HG03108 (cell line): Measurements from ENCODE around the gene ADRA2C.

ENCODE experiments used
- ATAC-seq: cut with Tn5 transposase; IDR thresholded peaks from one replicate; pipeline ENCODE4 v1.9.1; 2021; ENCODE audit warnings: moderate library complexity; ENCODE audit not compliant: unreplicated experiment

ADRA2C gene

GRCh38 chr4:3775005-3775404 is 8.8 kb downstream of the ADRA2C start:
- ATAC-seq: no peak

GRCh38 chr4:3775576-3775975 is 9.4 kb downstream of the ADRA2C start:
- ATAC-seq: no peak

GRCh38 chr4:3776166-3777032 is 10.2 kb downstream of the ADRA2C start:
- ATAC-seq: no peak

- no peak for ATAC-seq
Measured at GRCh38 chr4:3777033-3777390, 10.8 kb downstream of the ADRA2C start.

- no peak for ATAC-seq
Measured at GRCh38 chr4:3777669-3778068, 11.5 kb downstream of the ADRA2C start.

- ATAC-seq: no peak
Measured at GRCh38 chr4:3779509-3779908, 13.3 kb downstream of the ADRA2C start.

GRCh38 chr4:3780347-3781171 is 14.4 kb downstream of the ADRA2C start:
- ATAC-seq: no peak

GRCh38 chr4:3781193-3781886 is 15.2 kb downstream of the ADRA2C start:
- ATAC-seq: no peak

- ATAC-seq: no peak
Measured at GRCh38 chr4:3781997-3782930, 16.1 kb downstream of the ADRA2C start.

- no peak for ATAC-seq
Measured at GRCh38 chr4:3783693-3784306, 17.6 kb downstream of the ADRA2C start.

GRCh38 chr4:3784454-3785291 is 18.5 kb downstream of the ADRA2C start:
- no peak for ATAC-seq

GRCh38 chr4:3785292-3785565 is 19.0 kb downstream of the ADRA2C start:
- ATAC-seq: no peak

GRCh38 chr4:3786196-3786869 is 20.1 kb downstream of the ADRA2C start:
- ATAC-seq: no peak

GRCh38 chr4:3787489-3788365 is 21.5 kb downstream of the ADRA2C start:
- ATAC-seq: no peak

GRCh38 chr4:3788366-3788660 is 22.1 kb downstream of the ADRA2C start:
- no peak for ATAC-seq

- ATAC-seq: no peak
Measured at GRCh38 chr4:3789587-3789986, 23.4 kb downstream of the ADRA2C start.

GRCh38 chr4:3790006-3790561 is 23.9 kb downstream of the ADRA2C start:
- no peak for ATAC-seq

- no peak for ATAC-seq
Measured at GRCh38 chr4:3791256-3791655, 25.1 kb downstream of the ADRA2C start.
